Loucy (cell line): ENCODE data around the gene ISM1.

ENCODE experiments used
- H2AFZ ChIP-seq: fragments of 200-600 bp; sonication (generic); 2 replicates; pipeline ENCODE4 v1.6.0; 2016; ENCODE audit warnings: antibody characterized with exemption, mild to moderate bottlenecking, low read length, moderate library complexity
- H3F3A ChIP-seq: fragments of 200-600 bp; 2 replicates; pipeline ENCODE4 v1.6.0; 2016; ENCODE audit warnings: antibody characterized with exemption, low read depth, mild to moderate bottlenecking
- H3K27me3 ChIP-seq: fragments of 200-600 bp; sonication (generic); 2 replicates; pipeline ENCODE4 v1.6.1; 2014; ENCODE audit warnings: low read length, mild to moderate bottlenecking; ENCODE audit not compliant: insufficient read depth, poor library complexity, severe bottlenecking
- H3K36me3 ChIP-seq: fragments of 200-600 bp; sonication (generic); 2 replicates; pipeline ENCODE4 v1.6.1; 2016; ENCODE audit warnings: low read length; ENCODE audit not compliant: insufficient read depth
- H3K4me1 ChIP-seq: fragments of 200-600 bp; sonication (generic); 2 replicates; pipeline ENCODE4 v1.5.1; 2014; ENCODE audit warnings: low read length, mild to moderate bottlenecking; ENCODE audit not compliant: insufficient read depth, poor library complexity, severe bottlenecking
- H3K4me2 ChIP-seq: fragments of 200-600 bp; sonication (generic); 2 replicates; pipeline ENCODE4 v1.6.0; 2014; ENCODE audit warnings: antibody characterized with exemption, low read length, low read depth, mild to moderate bottlenecking; ENCODE audit not compliant: poor library complexity, severe bottlenecking
- H3K4me3 ChIP-seq: fragments of 200-600 bp; sonication (generic); 2 replicates; pipeline ENCODE4 v1.5.1; 2014; ENCODE audit warnings: low read length, mild to moderate bottlenecking, mixed read lengths; ENCODE audit not compliant: poor library complexity, severe bottlenecking
- H3K79me2 ChIP-seq: fragments of 200-600 bp; sonication (generic); 2 replicates; pipeline ENCODE4 v1.6.1; 2014; ENCODE audit warnings: low read length; ENCODE audit not compliant: insufficient read depth
- H3K9ac ChIP-seq: fragments of 200-600 bp; sonication (generic); 2 replicates; pipeline ENCODE4 v1.6.0; 2014; ENCODE audit warnings: mild to moderate bottlenecking, low read depth, low read length, moderate library complexity; ENCODE audit not compliant: poor library complexity, severe bottlenecking
- H3K9me2 ChIP-seq: fragments of 200-600 bp; sonication (generic); replicated peaks from 2 replicates; pipeline ENCODE4 v1.6.1; 2016; ENCODE audit warnings: low read depth, low read length, mixed read lengths
- H3K9me3 ChIP-seq: fragments of 200-600 bp; sonication (generic); 2 replicates; pipeline ENCODE4 v1.6.1; 2014; ENCODE audit warnings: mild to moderate bottlenecking, antibody characterized with exemption, low read length, low read depth; ENCODE audit not compliant: insufficient read depth
- H4K20me1 ChIP-seq: fragments of 200-600 bp; sonication (generic); 2 replicates; pipeline ENCODE4 v1.6.0; 2014; ENCODE audit warnings: antibody characterized with exemption, low read length, mild to moderate bottlenecking; ENCODE audit not compliant: insufficient read depth, poor library complexity, severe bottlenecking
- EZH2phosphoT487 ChIP-seq: fragments of 200-600 bp; IDR thresholded peaks from 2 replicates; pipeline ENCODE4 v1.6.1; 2018; ENCODE audit warnings: antibody characterized with exemption, mild to moderate bottlenecking, moderate library complexity, borderline replicate concordance
- TF ChIP-seq, protein P1 (sequence below): fragments of 200-600 bp; sonication (generic); conservative IDR thresholded peaks from 2 replicates; pipeline ENCODE4 v1.5.1; 2014; ENCODE audit warnings: mild to moderate bottlenecking, antibody characterized with exemption, low read length

The ISM1 gene

DNA sequence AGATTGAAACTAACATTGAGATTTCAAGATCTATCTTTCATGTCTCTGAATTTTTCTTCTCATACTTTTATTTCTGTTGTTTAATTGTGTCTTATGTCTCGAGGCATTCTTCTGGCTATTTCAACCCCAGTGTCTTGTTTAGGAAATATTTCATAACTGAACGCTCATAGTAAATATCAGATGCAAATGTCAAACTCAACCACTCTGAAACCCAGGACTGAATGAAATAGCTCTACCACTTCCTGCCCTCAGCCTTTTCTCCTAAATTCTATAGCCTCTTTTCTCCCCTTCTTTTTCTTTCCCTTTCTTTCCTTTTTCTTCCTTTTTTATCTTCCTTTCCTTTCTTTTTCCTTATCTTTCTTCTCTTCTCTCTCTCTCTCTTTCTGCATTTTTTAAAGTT lies 7.7 kb downstream of the ISM1 start:
- H3K4me3 ChIP-seq: no peak overlapping the region
- TF ChIP-seq, protein P1, sequence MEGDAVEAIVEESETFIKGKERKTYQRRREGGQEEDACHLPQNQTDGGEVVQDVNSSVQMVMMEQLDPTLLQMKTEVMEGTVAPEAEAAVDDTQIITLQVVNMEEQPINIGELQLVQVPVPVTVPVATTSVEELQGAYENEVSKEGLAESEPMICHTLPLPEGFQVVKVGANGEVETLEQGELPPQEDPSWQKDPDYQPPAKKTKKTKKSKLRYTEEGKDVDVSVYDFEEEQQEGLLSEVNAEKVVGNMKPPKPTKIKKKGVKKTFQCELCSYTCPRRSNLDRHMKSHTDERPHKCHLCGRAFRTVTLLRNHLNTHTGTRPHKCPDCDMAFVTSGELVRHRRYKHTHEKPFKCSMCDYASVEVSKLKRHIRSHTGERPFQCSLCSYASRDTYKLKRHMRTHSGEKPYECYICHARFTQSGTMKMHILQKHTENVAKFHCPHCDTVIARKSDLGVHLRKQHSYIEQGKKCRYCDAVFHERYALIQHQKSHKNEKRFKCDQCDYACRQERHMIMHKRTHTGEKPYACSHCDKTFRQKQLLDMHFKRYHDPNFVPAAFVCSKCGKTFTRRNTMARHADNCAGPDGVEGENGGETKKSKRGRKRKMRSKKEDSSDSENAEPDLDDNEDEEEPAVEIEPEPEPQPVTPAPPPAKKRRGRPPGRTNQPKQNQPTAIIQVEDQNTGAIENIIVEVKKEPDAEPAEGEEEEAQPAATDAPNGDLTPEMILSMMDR: no peak
- TF ChIP-seq EZH2phosphoT487: no peak
- no peak overlapping the region for H3K9ac ChIP-seq
- H4K20me1 ChIP-seq: no peaks in the 10 kb centered on the region
- H3K27me3 ChIP-seq: no peaks in the 10 kb centered on the region
- H3K4me1 ChIP-seq: no peaks in the 10 kb centered on the region
- H3K9me2 ChIP-seq: no peaks in the 10 kb centered on the region
- no peaks in the 10 kb centered on the region for H3K9me3 ChIP-seq
- no peaks in the 10 kb centered on the region for H3K36me3 ChIP-seq
- no peak overlapping the region for H2AFZ ChIP-seq
- H3F3A ChIP-seq: no peaks in the 10 kb centered on the region
- no peaks in the 10 kb centered on the region for H3K79me2 ChIP-seq
- H3K4me2 ChIP-seq: no peak overlapping the region

DNA sequence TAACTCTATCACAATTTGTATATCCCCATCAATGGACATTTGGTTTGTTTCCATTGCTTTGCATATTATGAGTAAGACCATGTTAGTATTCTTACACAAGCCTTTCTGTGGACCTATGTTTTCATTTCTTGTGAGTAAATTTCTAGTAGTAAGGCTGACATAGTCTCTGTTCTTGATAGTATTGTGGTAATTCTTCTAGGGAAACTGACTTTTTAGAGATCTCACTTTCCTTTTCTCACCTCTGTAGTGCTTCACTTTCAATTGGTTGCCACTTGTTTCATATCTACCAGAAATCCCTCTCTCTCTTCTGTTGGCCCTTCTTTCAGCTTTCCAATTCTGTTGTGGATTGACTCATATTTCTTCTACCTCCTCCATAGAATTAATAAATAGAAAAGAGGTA lies 8.5 kb downstream of the ISM1 start:
- Histone ChIP-seq H3K9me3 (no peaks in the 10 kb centered on the region), H3K4me3 (no peak overlapping the region), H3K79me2 (no peaks in the 10 kb centered on the region), H3F3A (no peaks in the 10 kb centered on the region), H3K9ac (no peak overlapping the region), H3K9me2 (no peaks in the 10 kb centered on the region), H3K27me3 (no peaks in the 10 kb centered on the region), H3K4me1 (no peaks in the 10 kb centered on the region), H3K4me2 (no peak overlapping the region), H2AFZ (no peak overlapping the region), H4K20me1 (no peaks in the 10 kb centered on the region), H3K36me3 (no peaks in the 10 kb centered on the region)
- no peak for TF ChIP-seq EZH2phosphoT487
- TF ChIP-seq, protein P1: no peak

DNA sequence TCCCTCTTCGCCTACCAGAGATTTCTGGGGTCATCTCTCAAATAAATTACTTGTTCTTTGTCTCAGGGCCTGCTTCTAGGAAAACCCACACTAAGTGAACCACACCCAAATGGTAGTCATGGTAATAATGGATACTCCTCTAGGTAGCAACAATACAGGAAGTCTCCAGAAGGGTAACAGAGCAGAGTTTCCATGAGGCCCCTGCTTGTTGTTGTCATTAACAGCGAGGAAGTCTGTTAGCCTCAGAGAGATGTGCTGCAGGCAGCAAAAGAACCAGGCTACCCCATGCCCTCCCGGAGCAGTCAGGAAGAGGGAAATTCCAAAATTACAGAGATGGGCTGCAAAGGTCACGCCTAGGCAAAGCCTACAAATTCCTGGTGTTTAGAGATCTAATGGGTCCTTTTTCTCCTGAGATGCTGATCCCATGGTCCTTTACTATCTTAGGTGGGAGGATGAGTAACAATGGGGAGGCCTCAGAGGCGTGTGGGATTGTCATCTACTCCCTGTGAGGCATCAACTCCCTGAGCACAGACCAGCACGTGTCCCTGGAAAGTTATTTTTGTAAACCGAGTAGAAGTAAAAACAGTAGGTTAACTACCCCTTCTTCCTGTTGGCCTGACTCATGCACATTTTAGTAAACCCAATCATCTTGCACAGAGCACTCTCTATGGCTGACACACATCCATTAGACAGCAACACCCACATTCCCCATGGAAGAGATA lies 10.1 kb downstream of the ISM1 start:
- peak overlapping the region; percentile 27; the same call in 1 of the 2 replicates for H2AFZ ChIP-seq
- H3K9ac ChIP-seq: no peak overlapping the region
- no peaks in the 10 kb centered on the region for H3K27me3 ChIP-seq
- no peaks in the 10 kb centered on the region for H4K20me1 ChIP-seq
- TF ChIP-seq, protein P1: no peak
- no peak for TF ChIP-seq EZH2phosphoT487
- no peaks in the 10 kb centered on the region for H3K4me1 ChIP-seq
- no peaks in the 10 kb centered on the region for H3F3A ChIP-seq
- H3K36me3 ChIP-seq: no peaks in the 10 kb centered on the region
- no peaks in the 10 kb centered on the region for H3K9me2 ChIP-seq
- H3K4me2 ChIP-seq: no peak overlapping the region
- no peak overlapping the region for H3K4me3 ChIP-seq
- no peaks in the 10 kb centered on the region for H3K79me2 ChIP-seq
- H3K9me3 ChIP-seq: no peaks in the 10 kb centered on the region
